ENCODE measurements around the gene FIZ1.
A peak's percentile ranks its signal among the peaks of the same experiment; 100 is the strongest.

FIZ1 gene

DNA sequence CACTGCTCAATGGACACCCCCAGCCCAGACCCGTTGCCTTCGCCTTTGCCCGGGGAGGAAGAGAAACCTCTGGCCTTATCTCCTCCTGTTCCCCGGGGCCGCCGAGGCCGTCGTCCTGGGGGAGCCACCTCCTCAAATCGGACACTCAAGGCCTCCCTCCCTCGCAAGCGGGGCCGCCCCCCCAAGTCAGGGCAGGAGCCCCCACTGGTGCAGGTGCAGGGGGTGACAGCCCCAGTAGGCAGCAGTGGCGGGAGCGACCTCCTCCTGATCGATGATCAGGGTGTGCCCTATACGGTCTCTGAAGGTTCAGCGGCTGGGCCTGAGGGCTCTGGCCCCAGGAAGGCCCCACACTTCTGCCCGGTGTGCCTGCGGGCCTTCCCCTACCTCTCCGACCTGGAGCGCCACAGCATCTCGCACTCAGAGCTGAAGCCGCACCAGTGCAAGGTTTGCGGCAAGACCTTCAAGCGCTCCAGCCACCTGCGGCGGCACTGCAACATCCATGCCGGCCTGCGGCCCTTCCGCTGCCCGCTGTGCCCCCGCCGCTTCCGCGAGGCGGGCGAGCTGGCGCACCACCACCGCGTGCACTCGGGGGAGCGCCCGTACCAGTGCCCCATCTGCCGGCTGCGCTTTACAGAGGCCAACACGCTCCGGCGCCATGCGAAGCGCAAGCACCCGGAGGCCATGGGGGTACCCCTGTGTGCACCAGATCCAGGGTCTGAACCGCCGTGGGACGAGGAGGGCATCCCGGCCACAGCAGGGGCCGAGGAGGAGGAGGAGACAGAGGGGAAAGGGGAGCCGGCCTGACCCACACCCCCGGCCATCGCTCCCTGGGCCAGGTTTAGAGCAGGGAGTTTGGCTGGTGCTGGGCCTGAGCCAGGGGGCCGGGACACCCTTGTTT, 3.0 kb upstream of the FIZ1 start:
- in situ Hi-C loops (cut with MboI; ENCODE audit: low sequenced_read_pairs, unreplicated experiment): no loop called here

DNA sequence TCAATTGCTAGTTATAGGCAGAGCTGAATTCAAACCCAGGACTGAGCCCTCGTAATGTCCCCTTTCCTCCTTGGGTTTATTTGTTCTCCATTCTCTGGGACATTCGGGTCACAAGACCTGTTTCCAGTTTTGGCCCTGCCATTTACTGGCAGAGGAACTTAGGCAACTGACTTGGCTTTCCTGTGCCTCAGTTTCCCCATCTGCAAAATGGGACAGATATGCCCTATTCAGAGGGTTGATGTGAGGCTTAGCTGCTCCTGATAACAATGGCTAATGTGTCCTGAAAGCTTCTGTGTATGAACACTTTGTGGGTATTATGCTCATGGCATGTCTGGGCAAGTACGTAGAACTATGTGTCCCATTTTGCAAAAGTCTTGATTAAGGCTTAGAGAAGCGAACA, 1.8 kb upstream of the FIZ1 start:
- in situ Hi-C loops (cut with MboI; ENCODE audit: low sequenced_read_pairs, unreplicated experiment): no loop called here
- DNase-seq (ENCODE audit: low spot score): no peak
- TF ChIP-seq, protein P1, sequence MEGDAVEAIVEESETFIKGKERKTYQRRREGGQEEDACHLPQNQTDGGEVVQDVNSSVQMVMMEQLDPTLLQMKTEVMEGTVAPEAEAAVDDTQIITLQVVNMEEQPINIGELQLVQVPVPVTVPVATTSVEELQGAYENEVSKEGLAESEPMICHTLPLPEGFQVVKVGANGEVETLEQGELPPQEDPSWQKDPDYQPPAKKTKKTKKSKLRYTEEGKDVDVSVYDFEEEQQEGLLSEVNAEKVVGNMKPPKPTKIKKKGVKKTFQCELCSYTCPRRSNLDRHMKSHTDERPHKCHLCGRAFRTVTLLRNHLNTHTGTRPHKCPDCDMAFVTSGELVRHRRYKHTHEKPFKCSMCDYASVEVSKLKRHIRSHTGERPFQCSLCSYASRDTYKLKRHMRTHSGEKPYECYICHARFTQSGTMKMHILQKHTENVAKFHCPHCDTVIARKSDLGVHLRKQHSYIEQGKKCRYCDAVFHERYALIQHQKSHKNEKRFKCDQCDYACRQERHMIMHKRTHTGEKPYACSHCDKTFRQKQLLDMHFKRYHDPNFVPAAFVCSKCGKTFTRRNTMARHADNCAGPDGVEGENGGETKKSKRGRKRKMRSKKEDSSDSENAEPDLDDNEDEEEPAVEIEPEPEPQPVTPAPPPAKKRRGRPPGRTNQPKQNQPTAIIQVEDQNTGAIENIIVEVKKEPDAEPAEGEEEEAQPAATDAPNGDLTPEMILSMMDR (IDR thresholded peaks at IDR 0.05; ENCODE audit: borderline replicate concordance, control extremely low read depth, extremely low read depth, insufficient read depth, missing control alignments): no peak

More for the DNA sequence above, 3.0 kb upstream of the FIZ1 start:
- no peak for DNase-seq (ENCODE audit: low spot score)
- TF ChIP-seq, protein P1 (IDR thresholded peaks at IDR 0.05; ENCODE audit: borderline replicate concordance, control extremely low read depth, extremely low read depth, insufficient read depth, missing control alignments): no peak

DNA sequence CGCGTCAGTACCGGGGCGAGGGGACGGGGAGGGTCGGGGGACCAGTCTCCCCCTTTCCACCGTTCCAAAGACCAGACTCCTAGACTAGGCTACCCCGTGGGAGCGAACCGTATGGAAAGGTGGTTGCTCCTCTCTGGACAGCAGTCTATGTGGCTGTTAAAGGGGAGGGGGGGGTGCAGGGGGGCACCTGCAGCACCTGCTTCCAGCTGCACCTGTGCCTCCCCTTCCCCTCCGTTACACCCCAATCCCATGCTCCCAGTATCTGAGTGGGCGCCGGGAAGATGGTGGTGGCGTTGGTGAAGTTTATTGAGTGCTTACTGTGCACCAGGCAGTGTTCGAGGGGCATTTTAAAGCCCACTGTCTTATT, 1.3 kb upstream of the FIZ1 start:
- TF ChIP-seq, protein P1 (IDR thresholded peaks at IDR 0.05; ENCODE audit: borderline replicate concordance, control extremely low read depth, extremely low read depth, insufficient read depth, missing control alignments): no peak
- no peak for DNase-seq (ENCODE audit: low spot score)
- in situ Hi-C loops (cut with MboI; ENCODE audit: low sequenced_read_pairs, unreplicated experiment): no loop called here

DNA sequence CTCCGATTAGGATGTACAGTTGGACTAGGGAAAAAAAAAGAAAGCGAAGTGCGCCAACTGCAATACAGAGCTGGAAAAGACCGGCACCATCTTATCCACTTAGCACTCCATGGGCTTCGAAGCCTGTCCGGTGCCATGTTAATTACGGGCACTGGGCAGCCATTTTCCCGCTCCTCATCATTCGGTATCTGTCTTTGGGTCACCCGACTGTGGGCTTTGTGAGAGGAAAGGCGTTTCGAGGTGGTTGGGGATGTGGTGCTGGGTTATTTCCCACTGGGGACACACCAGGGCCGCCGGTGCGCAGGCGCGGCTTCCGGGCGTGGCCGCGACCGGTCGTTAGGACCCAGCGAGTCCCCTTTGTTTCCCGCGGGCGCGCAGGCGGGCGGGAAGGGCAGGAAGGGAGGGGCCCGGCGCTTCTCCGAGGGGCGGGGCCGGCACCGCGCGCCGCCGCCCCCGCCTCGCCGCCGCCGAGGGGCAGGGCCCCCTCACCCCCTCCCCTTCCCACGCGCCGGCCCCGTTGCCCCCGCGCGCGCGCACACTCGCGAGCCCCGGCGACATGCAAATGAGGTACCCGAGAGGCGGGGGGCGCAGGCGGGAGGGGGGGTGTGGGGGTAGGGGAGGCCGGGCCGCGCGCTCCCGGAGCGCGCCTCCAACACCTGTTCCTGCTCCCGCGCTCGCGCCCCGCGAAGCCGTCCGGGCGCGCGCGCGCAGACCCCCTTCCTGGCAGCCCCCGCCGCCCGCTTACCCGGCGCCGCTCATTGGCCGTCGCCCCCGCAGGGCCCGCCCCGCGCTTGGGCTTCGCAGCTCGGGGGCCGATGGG, 735 bp upstream of the FIZ1 start, which contains the start of gene ZNF524:
TSS of gene ZNF524 (plus strand) at position 447 of the 820 bp plus-strand sequence. CDS start 1,825 bp downstream, outside the sequence.
- in situ Hi-C loops (cut with MboI; ENCODE audit: low sequenced_read_pairs, unreplicated experiment): no loop called here
- TF ChIP-seq, protein P1 (IDR thresholded peaks at IDR 0.05; ENCODE audit: borderline replicate concordance, control extremely low read depth, extremely low read depth, insufficient read depth, missing control alignments): no peak
- peak; percentile 90 for DNase-seq (ENCODE audit: low spot score)

DNA sequence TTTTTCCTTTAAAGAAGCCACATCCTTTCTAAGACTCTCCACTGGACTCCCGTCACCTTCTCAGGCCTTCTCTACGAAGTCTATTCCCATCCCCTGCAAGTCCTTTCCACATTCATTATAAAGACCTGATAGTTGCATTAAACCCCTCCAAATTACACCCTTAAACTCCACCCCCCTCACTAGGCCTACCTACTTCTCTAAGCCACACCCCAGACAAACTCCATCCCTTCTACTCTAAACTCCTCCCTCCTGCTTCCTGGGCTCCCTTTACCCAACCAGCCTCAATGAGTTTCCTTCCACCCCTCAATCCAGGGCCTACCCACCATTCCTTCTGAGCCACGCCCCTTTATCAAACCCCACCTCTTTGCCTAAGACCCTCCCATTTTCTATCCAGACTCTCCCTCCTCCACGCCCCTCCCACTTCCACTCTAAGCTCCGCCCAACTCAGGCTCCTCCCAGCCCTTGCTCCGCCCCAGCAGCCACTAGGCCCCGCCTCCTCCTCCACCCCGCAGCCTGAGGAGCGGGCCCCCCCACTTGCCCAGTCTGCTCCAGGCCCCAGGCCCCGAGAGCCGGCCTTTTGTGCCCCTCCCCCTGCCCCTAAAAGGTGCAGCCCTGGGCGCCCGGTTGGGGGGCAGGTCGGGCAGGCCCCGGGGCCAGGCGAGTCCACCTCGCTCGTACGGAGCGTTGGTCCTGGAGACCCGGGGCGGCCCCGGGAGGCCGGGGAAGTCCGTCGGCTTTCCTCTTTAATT, 424 bp downstream of the FIZ1 start:
- TF ChIP-seq, protein P1 (IDR thresholded peaks at IDR 0.05; ENCODE audit: borderline replicate concordance, control extremely low read depth, extremely low read depth, insufficient read depth, missing control alignments): no peak
- DNase-seq (ENCODE audit: low spot score): peak; percentile 89
- in situ Hi-C loops (cut with MboI; ENCODE audit: low sequenced_read_pairs, unreplicated experiment): no loop called here

DNA sequence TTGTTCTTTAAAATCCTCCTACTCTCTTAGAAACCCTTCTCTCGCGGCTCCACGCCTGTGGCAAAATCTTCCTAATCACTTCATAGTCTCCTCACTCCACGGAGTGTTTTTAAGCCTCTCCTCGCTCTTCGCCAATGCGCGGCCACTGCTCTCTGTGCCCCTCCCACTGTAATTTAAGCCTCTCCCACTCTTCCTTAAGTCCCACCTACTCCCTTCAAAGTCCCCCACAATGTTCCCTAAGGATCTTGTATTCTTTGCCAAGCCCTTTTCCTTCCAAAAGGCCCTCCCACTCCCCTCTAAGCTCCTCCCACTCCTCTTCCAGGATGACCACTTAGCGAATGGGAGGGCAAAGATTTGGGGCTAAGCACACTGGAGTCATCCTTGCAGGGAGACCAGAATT, 1.3 kb downstream of the FIZ1 start:
- TF ChIP-seq, protein P1 (IDR thresholded peaks at IDR 0.05; ENCODE audit: borderline replicate concordance, control extremely low read depth, extremely low read depth, insufficient read depth, missing control alignments): no peak
- DNase-seq (ENCODE audit: low spot score): no peak
- in situ Hi-C loops (cut with MboI; ENCODE audit: low sequenced_read_pairs, unreplicated experiment): no loop called here

Data from GM13976 (cell line).